Uterus (tissue), 4 donors: ENCODE data around the gene SF3B3. TPM values are rescaled to one million over a fixed set of nuclear protein-coding genes. Genes with fewer than 3 reads are reported as not detected.

Experiments
- DNase-seq, 2 donors: peaks; one replicate each; pipeline ENCODE4 v3.0.0-alpha.2; 2019 to 2020
- H3K27ac ChIP-seq, 2 donors: fragments of 200-600 bp; sonication (generic); 1 replicate in 1 of 2; 2 replicates in 1 of 2; pipeline ENCODE4 v1.5.1; 2016 to 2018
- H3K27me3 ChIP-seq, 2 donors: fragments of 200-600 bp; sonication (generic); one replicate each; pipeline ENCODE4 v1.5.1; 2018 to 2019; ENCODE audit warnings: control low read depth in 1 of 2
- H3K36me3 ChIP-seq, 2 donors: fragments of 200-600 bp; sonication (generic); one replicate each; pipeline ENCODE4 v1.5.1; 2019; ENCODE audit warnings: control low read depth in 1 of 2
- H3K4me1 ChIP-seq, 2 donors: fragments of 200-600 bp; sonication (generic); one replicate each; pipeline ENCODE4 v1.5.1; 2018 to 2019; ENCODE audit warnings: control low read depth in 1 of 2
- H3K4me3 ChIP-seq, 2 donors: fragments of 200-600 bp; sonication (generic); 1 replicate in 1 of 2; 2 replicates in 1 of 2; pipeline ENCODE4 v1.5.1; 2018 to 2019; ENCODE audit warnings: mild to moderate bottlenecking in 1 of 2
- H3K9me3 ChIP-seq, 2 donors: fragments of 200-600 bp; sonication (generic); one replicate each; pipeline ENCODE4 v1.5.1; 2019; ENCODE audit warnings: control low read depth in 1 of 2
- CTCF ChIP-seq, 4 experiments: fragments of 200-600 bp in 2 of 4; fragments of 450-650 bp in 2 of 4; sonication (generic) in 2 of 4; IDR thresholded peaks; one replicate each; pipeline ENCODE4 v1.5.1; 2016 to 2019; ENCODE audit warnings: antibody characterized with exemption in 4 of 4, mild to moderate bottlenecking in 2 of 4, moderate library complexity in 1 of 4
- POLR2A ChIP-seq, 2 donors: fragments of 450-650 bp; IDR thresholded peaks; one replicate each; pipeline ENCODE4 v1.6.1; 2016; ENCODE audit warnings: antibody characterized with exemption in 2 of 2, mild to moderate bottlenecking in 1 of 2, moderate library complexity in 1 of 2
- intact Hi-C: fragments of 100-400 bp; cut with DNase I; formaldehyde crosslinking; loops from one replicate; pipeline ENCODE4 v1.15.1; 2023; ENCODE audit warnings: low total_unique reads
- total RNA-seq, 4 donors: library from RNA; depleted of rRNA in 3 of 4; stranded (reverse); fragments of >200 nt in 3 of 4; gene quantifications; one replicate each; pipeline versions ENCODE4 v1.1.0 to v1.2.4, GENCODE V29; 2014 to 2023
- donor health status: DM: yes; HTN: yes; CAD: no.

SF3B3 gene
- total RNA-seq, 4 donors from 2014 or later: 24.3 to 244 (median 145) TPM

- no peak for TF ChIP-seq POLR2A (IDR thresholded peaks at IDR 0.05)
- TF ChIP-seq CTCF (IDR thresholded peaks at IDR 0.05): no peak
- Histone ChIP-seq H3K27me3 (no peaks in the 10 kb centered on the region), H3K4me1 (no peaks in the 10 kb centered on the region), H3K9me3 (no peaks in the 10 kb centered on the region), H3K4me3 (no peak overlapping the region), H3K27ac (no peak overlapping the region), H3K36me3 (no peaks in the 10 kb centered on the region)
- intact Hi-C loops: no loop called here
- DNase-seq: no peak
These were observed 11.8 kb upstream of the SF3B3 start for GRCh38 chr16:70511833-70512232.

GRCh38 chr16:70512456-70512855 lies 11.2 kb upstream of the SF3B3 start:
- no peak overlapping the region for H3K27ac ChIP-seq
- H3K27me3 ChIP-seq: no peaks in the 10 kb centered on the region
- no peaks in the 10 kb centered on the region for H3K4me1 ChIP-seq
- no peak for TF ChIP-seq POLR2A (IDR thresholded peaks at IDR 0.05)
- TF ChIP-seq CTCF (IDR thresholded peaks at IDR 0.05): no peak
- intact Hi-C loops: no loop called here
- no peak for DNase-seq
- no peaks in the 10 kb centered on the region for H3K9me3 ChIP-seq
- H3K4me3 ChIP-seq: no peak overlapping the region
- no peaks in the 10 kb centered on the region for H3K36me3 ChIP-seq

- intact Hi-C loops: loop anchor here (10.0 kb wide), 1 partner anchor 134 kb away; no protein-coding TSS in a partner anchor
These were observed 2.9 kb upstream of the SF3B3 start for GRCh38 chr16:70520612-70521297.

GRCh38 chr16:70522216-70523075 lies 1.2 kb upstream of the SF3B3 start:
- intact Hi-C loops: loop anchor here (10.0 kb wide), 1 partner anchor 132 kb away; no protein-coding TSS in a partner anchor
- no peaks in the 10 kb centered on the region for H3K36me3 ChIP-seq
- DNase-seq: no peak

More at GRCh38 chr16:70520612-70521297, 2.9 kb upstream of the SF3B3 start:
- Histone ChIP-seq H3K27me3 (no peaks in the 10 kb centered on the region), H3K36me3 (no peaks in the 10 kb centered on the region), H3K4me1 (peaks cover 10 to 19% of the 10 kb centered on the region in 2 donors), H3K4me3 (no peak overlapping the region), H3K27ac (no peak overlapping the region), H3K9me3 (no peaks in the 10 kb centered on the region)
- DNase-seq: no peak
- TF ChIP-seq POLR2A (IDR thresholded peaks at IDR 0.05) (no peak), CTCF (IDR thresholded peaks at IDR 0.05) (no peak)

More at GRCh38 chr16:70522216-70523075, 1.2 kb upstream of the SF3B3 start:
- Histone ChIP-seq H3K4me1 (peaks cover 16 to 31% of the 10 kb centered on the region in 2 donors), H3K4me3 (peak overlapping the region; percentile 90 to 95), H3K27me3 (no peaks in the 10 kb centered on the region), H3K9me3 (no peaks in the 10 kb centered on the region), H3K27ac (peak overlapping the region; percentile 89 to 90)
- no peak for TF ChIP-seq POLR2A (IDR thresholded peaks at IDR 0.05)
- no peak for TF ChIP-seq CTCF (IDR thresholded peaks at IDR 0.05)
